Melanocyte of skin (primary cell): ENCODE results near the gene BAG3. TPM values are rescaled to one million over a fixed set of nuclear protein-coding genes. Genes with fewer than 3 reads are reported as not detected.

Source experiments
- total RNA-seq, 2 donors: library from RNA; depleted of rRNA; stranded (reverse); fragments of >200 nt; gene quantifications; 2 replicates each; pipeline ENCODE4 v1.2.3, GENCODE V29; 2012

BAG3 gene
- 10 to 100 TPM; 13.4 to 16.7 TPM for total RNA-seq

DNA sequence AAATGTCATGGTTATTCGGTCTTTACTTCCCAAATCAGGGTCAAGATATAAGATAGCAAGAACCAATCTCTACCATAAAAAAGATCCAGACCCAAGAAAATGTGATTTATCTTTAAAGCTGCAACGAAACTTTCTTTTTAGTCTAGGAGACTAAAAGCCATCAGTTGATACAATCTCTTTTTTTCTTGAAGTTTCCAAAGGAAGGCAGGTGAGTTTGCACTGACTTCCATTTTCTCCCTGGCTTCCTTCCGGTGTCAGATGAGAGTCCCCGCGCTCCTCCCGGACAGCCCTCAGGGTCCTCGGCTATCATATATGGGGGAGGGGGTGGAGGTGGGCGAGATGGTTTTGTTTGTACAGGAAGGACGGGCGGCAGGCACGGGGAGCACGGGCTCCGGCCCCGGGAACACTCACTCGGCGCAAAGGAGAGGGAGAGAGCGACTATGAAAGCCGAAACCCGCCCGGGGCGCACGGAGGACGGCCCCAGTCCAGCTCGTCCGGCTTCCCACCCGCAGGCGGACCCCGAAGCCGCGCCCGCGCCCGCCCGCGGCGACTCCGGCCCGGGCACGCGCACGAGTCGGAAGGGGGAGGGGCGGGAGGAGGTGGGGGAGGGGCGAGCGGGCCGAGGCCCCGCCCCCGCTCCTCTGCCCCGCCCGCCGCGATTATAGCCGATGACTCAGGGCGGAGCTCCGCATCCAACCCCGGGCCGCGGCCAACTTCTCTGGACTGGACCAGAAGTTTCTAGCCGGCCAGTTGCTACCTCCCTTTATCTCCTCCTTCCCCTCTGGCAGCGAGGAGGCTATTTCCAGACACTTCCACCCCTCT is at the start of gene BAG3:
Gene BAG3 (plus strand): TSS at position 689 of the 822 bp plus-strand sequence. CDS start 296 bp downstream, outside the sequence.

DNA sequence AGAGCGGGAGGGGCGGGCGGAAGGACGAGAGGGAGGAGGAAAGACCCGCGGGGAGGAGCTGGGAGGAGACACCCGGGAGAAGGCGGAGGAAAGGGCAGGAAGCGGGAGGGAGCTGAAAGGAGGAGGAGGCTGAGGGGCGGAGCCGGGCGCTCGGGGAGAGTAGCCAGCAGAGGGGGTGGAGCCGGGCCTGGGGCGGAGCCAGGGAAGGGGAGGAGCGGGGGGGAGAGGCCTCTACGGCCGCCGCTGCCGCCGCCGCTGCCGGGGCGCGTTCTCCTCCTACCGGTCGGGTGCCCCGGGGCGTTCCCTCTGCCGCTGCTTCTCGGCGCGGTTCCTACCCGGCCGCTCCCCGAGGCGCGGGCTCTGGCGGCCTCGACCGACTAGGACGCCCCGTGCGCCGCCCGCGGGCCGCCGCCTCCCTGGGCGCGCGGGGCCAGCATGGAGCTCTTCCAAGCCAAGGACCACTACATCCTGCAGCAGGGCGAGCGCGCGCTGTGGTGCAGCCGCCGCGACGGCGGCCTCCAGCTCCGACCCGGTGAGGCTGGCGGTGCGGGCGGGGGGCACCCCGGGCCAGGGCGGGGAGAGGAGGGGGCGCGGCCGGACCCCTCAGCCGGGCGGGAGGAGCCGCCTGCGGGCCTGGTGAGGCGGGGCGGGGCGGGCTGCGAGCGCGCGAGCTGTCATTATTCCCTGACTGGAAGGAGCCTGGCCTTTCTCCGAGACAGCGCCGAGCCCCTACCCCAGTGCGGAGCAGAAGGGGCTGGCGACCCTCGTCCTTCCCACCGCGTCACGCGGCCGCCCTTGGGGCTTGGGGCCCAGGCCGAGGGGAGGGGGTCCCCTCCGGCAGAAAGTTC is 74.9 kb downstream of the BAG3 start, which contains the start of gene INPP5F:
Gene INPP5F (plus strand): TSS at position 223 of the 848 bp plus-strand sequence. CDS start 213 bp downstream, at position 436.

Other genes starting within 250 kb of the BAG3 start
- 10 to 100 TPM; 29.9 to 47.6 TPM for gene RGS10, start 108.7 kb upstream of the BAG3 start, total RNA-seq
- 10 to 100 TPM; 33.7 to 45.0 TPM for gene TIAL1, start 54.4 kb upstream of the BAG3 start, total RNA-seq
- 10 to 100 TPM; 33.7 to 81.6 TPM for gene INPP5F, start 74.7 kb downstream of the BAG3 start, total RNA-seq
- gene MCMBP, start 221.5 kb downstream of the BAG3 start, total RNA-seq = 10 to 100 TPM; 41.6 to 73.9 TPM
- gene SEC23IP, start 241.3 kb downstream of the BAG3 start, total RNA-seq = 10 to 100 TPM; 29.3 to 38.9 TPM